HepG2 (cell line): ENCODE results near the gene CCDC7. TPM values are rescaled to one million over a fixed set of nuclear protein-coding genes. Genes with fewer than 3 reads are reported as not detected.
A peak's percentile ranks its signal among the peaks of the same experiment; 100 is the strongest.

Experiments
- HMGA1 ChIP-seq: sonication (generic); formaldehyde crosslinking; conservative IDR thresholded peaks from 2 replicates; pipeline ENCODE4 v1.4.0; 2020; ENCODE audit warnings: missing genetic modification reagents
- TAF15 ChIP-seq: fragments of 200-400 bp; formaldehyde crosslinking; IDR thresholded peaks from one replicate; pipeline ENCODE4 v1.6.1; 2018; ENCODE audit warnings: mild to moderate bottlenecking, low read depth, low read length; ENCODE audit not compliant: poor library complexity, severe bottlenecking
- ZNF557 ChIP-seq: sonication (generic); formaldehyde crosslinking; IDR thresholded peaks from 2 replicates; pipeline ENCODE4 v1.4.0; 2020; ENCODE audit warnings: missing genetic modification reagents
- ZNF761 ChIP-seq: sonication (generic); formaldehyde crosslinking; conservative IDR thresholded peaks from 2 replicates; pipeline ENCODE4 v1.4.0; 2020; ENCODE audit warnings: mild to moderate bottlenecking, missing genetic modification reagents
- ZSCAN30 ChIP-seq: sonication (generic); formaldehyde crosslinking; IDR thresholded peaks from 2 replicates; pipeline ENCODE4 v1.5.0; 2020; ENCODE audit warnings: mild to moderate bottlenecking, missing genetic modification reagents
- polyA plus RNA-seq, 8 experiments: library from polyadenylated mRNA; depleted of rRNA in 3 of 8; stranded (reverse) in 7 of 8; unstranded in 1 of 8; fragments of >200 nt; fragmentation: Illumina TruSeq in 4 of 8; extraction: Trizol in 4 of 8; gene quantifications; 2 replicates each; pipeline versions ENCODE4 v1.2.1 to v1.2.3, GENCODE V29; 2011 to 2016; ENCODE audit warnings: low read depth in 4 of 8, missing spikeins in 1 of 8, mixed read lengths in 1 of 8; ENCODE audit not compliant: insufficient read depth in 1 of 8
- total RNA-seq, 5 experiments: library from RNA; depleted of rRNA; stranded (reverse); fragments of >200 nt; fragmentation: Illumina TruSeq; extraction: Trizol; gene quantifications; 2 replicates each; pipeline ENCODE4 v1.2.3, GENCODE V29; 2016; ENCODE audit warnings: low read depth in 1 of 5
- TF ChIP-seq, protein P1 (sequence below): sonication (generic); formaldehyde crosslinking; IDR thresholded peaks from 2 replicates; pipeline ENCODE4 v1.4.0; 2020; ENCODE audit warnings: mild to moderate bottlenecking, missing genetic modification reagents, borderline replicate concordance
- TF ChIP-seq, protein P2 (sequence below): IDR thresholded peaks from 2 replicates; pipeline ENCODE4 v1.6.1; 2018; ENCODE audit warnings: missing genetic modification reagents, mild to moderate bottlenecking, missing compliant biosample characterization
- TF ChIP-seq, protein P3 (sequence below): sonication (generic); formaldehyde crosslinking; conservative IDR thresholded peaks from 2 replicates; pipeline ENCODE4 v1.4.0; 2020; ENCODE audit warnings: missing genetic modification reagents
- TF ChIP-seq, protein P4 (sequence below): sonication (generic); formaldehyde crosslinking; IDR thresholded peaks from 2 replicates; pipeline ENCODE4 v1.5.1; 2020; ENCODE audit warnings: mild to moderate bottlenecking, missing genetic modification reagents, moderate library complexity

Gene CCDC7
- total and polyA plus RNA-seq, 2 of the 13 experiments (the other 11 are each of a cell fraction or from before 2014, with no cell fraction given) = 0.40 to 1.8 TPM

DNA sequence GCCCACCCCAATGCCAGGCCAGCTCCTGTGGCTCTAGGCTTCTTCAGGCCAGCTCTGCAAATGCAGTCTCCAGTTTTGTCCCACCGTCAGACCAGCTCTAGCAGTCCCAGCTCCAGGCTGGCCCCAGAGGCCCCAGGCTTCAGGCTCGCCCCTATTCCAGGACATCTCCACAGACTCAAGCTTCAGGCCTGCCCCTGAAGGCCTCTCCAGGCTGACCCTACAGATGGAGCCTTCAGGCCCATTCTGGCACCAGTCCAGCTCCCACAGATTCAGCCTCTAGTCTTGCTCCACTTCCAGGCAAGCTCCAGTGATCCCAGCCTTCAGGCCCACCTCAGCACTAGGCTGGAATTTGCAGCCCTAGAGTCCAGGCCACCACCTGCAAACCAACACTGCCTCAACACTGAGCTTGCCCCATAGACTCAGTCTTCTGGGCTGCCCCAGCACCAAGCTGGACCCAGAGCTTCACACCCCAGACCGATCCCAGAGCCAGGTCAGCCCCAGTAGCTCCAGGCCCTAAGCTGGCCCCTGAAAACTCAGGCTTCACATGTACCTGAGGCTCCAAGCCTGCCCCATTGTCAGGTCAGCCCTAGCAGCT lies 341.8 kb downstream of the CCDC7 start (continued):
- TF ChIP-seq, protein P1, sequence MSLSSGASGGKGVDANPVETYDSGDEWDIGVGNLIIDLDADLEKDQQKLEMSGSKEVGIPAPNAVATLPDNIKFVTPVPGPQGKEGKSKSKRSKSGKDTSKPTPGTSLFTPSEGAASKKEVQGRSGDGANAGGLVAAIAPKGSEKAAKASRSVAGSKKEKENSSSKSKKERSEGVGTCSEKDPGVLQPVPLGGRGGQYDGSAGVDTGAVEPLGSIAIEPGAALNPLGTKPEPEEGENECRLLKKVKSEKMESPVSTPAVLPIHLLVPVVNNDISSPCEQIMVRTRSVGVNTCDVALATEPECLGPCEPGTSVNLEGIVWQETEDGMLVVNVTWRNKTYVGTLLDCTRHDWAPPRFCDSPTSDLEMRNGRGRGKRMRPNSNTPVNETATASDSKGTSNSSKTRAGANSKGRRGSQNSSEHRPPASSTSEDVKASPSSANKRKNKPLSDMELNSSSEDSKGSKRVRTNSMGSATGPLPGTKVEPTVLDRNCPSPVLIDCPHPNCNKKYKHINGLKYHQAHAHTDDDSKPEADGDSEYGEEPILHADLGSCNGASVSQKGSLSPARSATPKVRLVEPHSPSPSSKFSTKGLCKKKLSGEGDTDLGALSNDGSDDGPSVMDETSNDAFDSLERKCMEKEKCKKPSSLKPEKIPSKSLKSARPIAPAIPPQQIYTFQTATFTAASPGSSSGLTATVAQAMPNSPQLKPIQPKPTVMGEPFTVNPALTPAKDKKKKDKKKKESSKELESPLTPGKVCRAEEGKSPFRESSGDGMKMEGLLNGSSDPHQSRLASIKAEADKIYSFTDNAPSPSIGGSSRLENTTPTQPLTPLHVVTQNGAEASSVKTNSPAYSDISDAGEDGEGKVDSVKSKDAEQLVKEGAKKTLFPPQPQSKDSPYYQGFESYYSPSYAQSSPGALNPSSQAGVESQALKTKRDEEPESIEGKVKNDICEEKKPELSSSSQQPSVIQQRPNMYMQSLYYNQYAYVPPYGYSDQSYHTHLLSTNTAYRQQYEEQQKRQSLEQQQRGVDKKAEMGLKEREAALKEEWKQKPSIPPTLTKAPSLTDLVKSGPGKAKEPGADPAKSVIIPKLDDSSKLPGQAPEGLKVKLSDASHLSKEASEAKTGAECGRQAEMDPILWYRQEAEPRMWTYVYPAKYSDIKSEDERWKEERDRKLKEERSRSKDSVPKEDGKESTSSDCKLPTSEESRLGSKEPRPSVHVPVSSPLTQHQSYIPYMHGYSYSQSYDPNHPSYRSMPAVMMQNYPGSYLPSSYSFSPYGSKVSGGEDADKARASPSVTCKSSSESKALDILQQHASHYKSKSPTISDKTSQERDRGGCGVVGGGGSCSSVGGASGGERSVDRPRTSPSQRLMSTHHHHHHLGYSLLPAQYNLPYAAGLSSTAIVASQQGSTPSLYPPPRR = no peak
- TF ChIP-seq, protein P2, sequence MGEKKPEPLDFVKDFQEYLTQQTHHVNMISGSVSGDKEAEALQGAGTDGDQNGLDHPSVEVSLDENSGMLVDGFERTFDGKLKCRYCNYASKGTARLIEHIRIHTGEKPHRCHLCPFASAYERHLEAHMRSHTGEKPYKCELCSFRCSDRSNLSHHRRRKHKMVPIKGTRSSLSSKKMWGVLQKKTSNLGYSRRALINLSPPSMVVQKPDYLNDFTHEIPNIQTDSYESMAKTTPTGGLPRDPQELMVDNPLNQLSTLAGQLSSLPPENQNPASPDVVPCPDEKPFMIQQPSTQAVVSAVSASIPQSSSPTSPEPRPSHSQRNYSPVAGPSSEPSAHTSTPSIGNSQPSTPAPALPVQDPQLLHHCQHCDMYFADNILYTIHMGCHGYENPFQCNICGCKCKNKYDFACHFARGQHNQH = no peak
- TF ChIP-seq ZNF557 (CRISPR knock-in tag) = no peak
- no peak for TF ChIP-seq ZSCAN30 (CRISPR knock-in tag)
- 0 out of 2 replicates have a peak, but pooled peaks have one; percentile 31 for TF ChIP-seq ZNF761 (CRISPR knock-in tag)
- TF ChIP-seq HMGA1 (CRISPR knock-in tag) = no peak
- TF ChIP-seq, protein P3, sequence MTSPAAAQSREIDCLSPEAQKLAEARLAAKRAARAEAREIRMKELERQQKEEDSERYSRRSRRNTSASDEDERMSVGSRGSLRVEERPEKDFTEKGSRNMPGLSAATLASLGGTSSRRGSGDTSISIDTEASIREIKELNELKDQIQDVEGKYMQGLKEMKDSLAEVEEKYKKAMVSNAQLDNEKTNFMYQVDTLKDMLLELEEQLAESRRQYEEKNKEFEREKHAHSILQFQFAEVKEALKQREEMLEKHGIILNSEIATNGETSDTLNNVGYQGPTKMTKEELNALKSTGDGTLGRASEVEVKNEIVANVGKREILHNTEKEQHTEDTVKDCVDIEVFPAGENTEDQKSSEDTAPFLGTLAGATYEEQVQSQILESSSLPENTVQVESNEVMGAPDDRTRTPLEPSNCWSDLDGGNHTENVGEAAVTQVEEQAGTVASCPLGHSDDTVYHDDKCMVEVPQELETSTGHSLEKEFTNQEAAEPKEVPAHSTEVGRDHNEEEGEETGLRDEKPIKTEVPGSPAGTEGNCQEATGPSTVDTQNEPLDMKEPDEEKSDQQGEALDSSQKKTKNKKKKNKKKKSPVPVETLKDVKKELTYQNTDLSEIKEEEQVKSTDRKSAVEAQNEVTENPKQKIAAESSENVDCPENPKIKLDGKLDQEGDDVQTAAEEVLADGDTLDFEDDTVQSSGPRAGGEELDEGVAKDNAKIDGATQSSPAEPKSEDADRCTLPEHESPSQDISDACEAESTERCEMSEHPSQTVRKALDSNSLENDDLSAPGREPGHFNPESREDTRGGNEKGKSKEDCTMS (CRISPR knock-in tag) = no peak
- TF ChIP-seq, protein P4, sequence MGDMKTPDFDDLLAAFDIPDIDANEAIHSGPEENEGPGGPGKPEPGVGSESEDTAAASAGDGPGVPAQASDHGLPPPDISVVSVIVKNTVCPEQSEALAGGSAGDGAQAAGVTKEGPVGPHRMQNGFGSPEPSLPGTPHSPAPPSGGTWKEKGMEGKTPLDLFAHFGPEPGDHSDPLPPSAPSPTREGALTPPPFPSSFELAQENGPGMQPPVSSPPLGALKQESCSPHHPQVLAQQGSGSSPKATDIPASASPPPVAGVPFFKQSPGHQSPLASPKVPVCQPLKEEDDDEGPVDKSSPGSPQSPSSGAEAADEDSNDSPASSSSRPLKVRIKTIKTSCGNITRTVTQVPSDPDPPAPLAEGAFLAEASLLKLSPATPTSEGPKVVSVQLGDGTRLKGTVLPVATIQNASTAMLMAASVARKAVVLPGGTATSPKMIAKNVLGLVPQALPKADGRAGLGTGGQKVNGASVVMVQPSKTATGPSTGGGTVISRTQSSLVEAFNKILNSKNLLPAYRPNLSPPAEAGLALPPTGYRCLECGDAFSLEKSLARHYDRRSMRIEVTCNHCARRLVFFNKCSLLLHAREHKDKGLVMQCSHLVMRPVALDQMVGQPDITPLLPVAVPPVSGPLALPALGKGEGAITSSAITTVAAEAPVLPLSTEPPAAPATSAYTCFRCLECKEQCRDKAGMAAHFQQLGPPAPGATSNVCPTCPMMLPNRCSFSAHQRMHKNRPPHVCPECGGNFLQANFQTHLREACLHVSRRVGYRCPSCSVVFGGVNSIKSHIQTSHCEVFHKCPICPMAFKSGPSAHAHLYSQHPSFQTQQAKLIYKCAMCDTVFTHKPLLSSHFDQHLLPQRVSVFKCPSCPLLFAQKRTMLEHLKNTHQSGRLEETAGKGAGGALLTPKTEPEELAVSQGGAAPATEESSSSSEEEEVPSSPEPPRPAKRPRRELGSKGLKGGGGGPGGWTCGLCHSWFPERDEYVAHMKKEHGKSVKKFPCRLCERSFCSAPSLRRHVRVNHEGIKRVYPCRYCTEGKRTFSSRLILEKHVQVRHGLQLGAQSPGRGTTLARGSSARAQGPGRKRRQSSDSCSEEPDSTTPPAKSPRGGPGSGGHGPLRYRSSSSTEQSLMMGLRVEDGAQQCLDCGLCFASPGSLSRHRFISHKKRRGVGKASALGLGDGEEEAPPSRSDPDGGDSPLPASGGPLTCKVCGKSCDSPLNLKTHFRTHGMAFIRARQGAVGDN (CRISPR knock-in tag) = 0 out of 2 replicates have a peak, but pooled peaks have one; percentile 11
- no peak for TF ChIP-seq TAF15
